WTC11 (cell line): ENCODE results near the gene ADAM8. TPM values are rescaled to one million over a fixed set of nuclear protein-coding genes. Genes with fewer than 3 reads are reported as not detected.
A peak's percentile ranks its signal among the peaks of the same experiment; 100 is the strongest.

Source experiments
- ATAC-seq: fragments of 200-7000 bp; cut with Tn5 transposase; 2 replicates; pipeline ENCODE4 v1.10.0; 2021; ENCODE audit warnings: mild to moderate bottlenecking, moderate library complexity
- CTCF ChIA-PET: fragments of 300-600 bp; sonication (Branson Sonifier 250); formaldehyde crosslinking; loops from one replicate; lab custom pipeline; 2021; ENCODE audit warnings: antibody characterized with exemption; lab: Charles Lee
- POLR2A ChIA-PET: fragments of 350-600 bp; sonication (Branson Sonifier 250); formaldehyde crosslinking; loops from one replicate; lab custom pipeline; 2021; ENCODE audit warnings: antibody characterized with exemption; lab: Charles Lee
- DNase-seq: peaks from one replicate; pipeline ENCODE4 v3.0.0; 2021; ENCODE audit warnings: low spot score
- H3K27ac Mint-ChIP-seq: 2 replicates; pipeline ENCODE4 v1.8.0; 2021; ENCODE audit warnings: mixed read lengths
- H3K27me3 Mint-ChIP-seq: 2 replicates; pipeline ENCODE4 v1.8.0; 2021; ENCODE audit warnings: low read depth, mild to moderate bottlenecking, moderate library complexity, mixed read lengths
- H3K36me3 Mint-ChIP-seq: 2 replicates; pipeline ENCODE4 v1.8.0; 2021; ENCODE audit warnings: mixed read lengths
- H3K4me1 Mint-ChIP-seq: 2 replicates; pipeline ENCODE4 v1.8.0; 2022; ENCODE audit warnings: mixed read lengths
- H3K4me3 Mint-ChIP-seq: 2 replicates; pipeline ENCODE4 v1.8.0; 2021; ENCODE audit warnings: mild to moderate bottlenecking, moderate library complexity, mixed read lengths
- H3K9me3 Mint-ChIP-seq: 2 replicates; pipeline ENCODE4 v1.8.0; 2021; ENCODE audit warnings: mixed read lengths
- ATF1 ChIP-seq: sonication (generic); formaldehyde crosslinking; IDR thresholded peaks from 2 replicates; pipeline ENCODE4 v1.8.1; 2023; ENCODE audit warnings: mild to moderate bottlenecking, moderate library complexity, missing genetic modification reagents
- E2F5 ChIP-seq: sonication (generic); formaldehyde crosslinking; IDR thresholded peaks from 2 replicates; pipeline ENCODE4 v1.8.1; 2022; ENCODE audit warnings: mild to moderate bottlenecking, moderate library complexity, missing genetic modification reagents
- ESRRA ChIP-seq: sonication (generic); formaldehyde crosslinking; IDR thresholded peaks from 2 replicates; pipeline ENCODE4 v1.8.1; 2022; ENCODE audit warnings: mild to moderate bottlenecking, missing genetic modification reagents, borderline replicate concordance
- FOXK1 ChIP-seq: sonication (generic); formaldehyde crosslinking; IDR thresholded peaks from 2 replicates; pipeline ENCODE4 v1.8.0; 2022; ENCODE audit warnings: mild to moderate bottlenecking, moderate library complexity, missing genetic modification reagents
- FOXP4 ChIP-seq: sonication (generic); formaldehyde crosslinking; IDR thresholded peaks from 2 replicates; pipeline ENCODE4 v1.8.0; 2022; ENCODE audit warnings: mild to moderate bottlenecking, missing genetic modification reagents
- GABPB1 ChIP-seq: sonication (generic); formaldehyde crosslinking; IDR thresholded peaks from 2 replicates; pipeline ENCODE4 v1.8.1; 2023; ENCODE audit warnings: mild to moderate bottlenecking, missing genetic modification reagents
- MYBL2 ChIP-seq: sonication (generic); formaldehyde crosslinking; IDR thresholded peaks from 2 replicates; pipeline ENCODE4 v1.8.1; 2023; ENCODE audit warnings: mild to moderate bottlenecking, moderate library complexity, missing genetic modification reagents
- NFATC4 ChIP-seq: fragments of 250-450 bp; sonication (Bioruptor Pico); IDR thresholded peaks from 2 replicates; pipeline ENCODE4 v1.9.0; 2021; ENCODE audit warnings: mild to moderate bottlenecking
- OVOL2 ChIP-seq: fragments of 250-450 bp; sonication (Bioruptor Pico); IDR thresholded peaks from 2 replicates; pipeline ENCODE4 v1.9.0; 2021; ENCODE audit warnings: mild to moderate bottlenecking, borderline replicate concordance
- PRRX2 ChIP-seq: fragments of 250-450 bp; sonication (Bioruptor Pico); IDR thresholded peaks from 2 replicates; pipeline ENCODE4 v1.8.0; 2021; ENCODE audit warnings: mild to moderate bottlenecking
- SMAD3 ChIP-seq: sonication (generic); formaldehyde crosslinking; IDR thresholded peaks from 2 replicates; pipeline ENCODE4 v1.8.0; 2022; ENCODE audit warnings: missing genetic modification reagents, mild to moderate bottlenecking, borderline replicate concordance
- SMAD4 ChIP-seq: sonication (generic); formaldehyde crosslinking; IDR thresholded peaks from 2 replicates; pipeline ENCODE4 v1.8.0; 2022; ENCODE audit warnings: mild to moderate bottlenecking, missing genetic modification reagents
- TEAD1 ChIP-seq: sonication (generic); formaldehyde crosslinking; IDR thresholded peaks from 2 replicates; pipeline ENCODE4 v1.8.0; 2022; ENCODE audit warnings: mild to moderate bottlenecking, missing genetic modification reagents
- USF1 ChIP-seq: sonication (generic); formaldehyde crosslinking; IDR thresholded peaks from 2 replicates; pipeline ENCODE4 v1.8.0; 2022; ENCODE audit warnings: mild to moderate bottlenecking, missing genetic modification reagents
- ZNF138 ChIP-seq: sonication (generic); formaldehyde crosslinking; conservative IDR thresholded peaks from 2 replicates; pipeline ENCODE4 v1.8.1; 2022; ENCODE audit warnings: mild to moderate bottlenecking, moderate library complexity, missing genetic modification reagents
- ZNF317 ChIP-seq: sonication (generic); formaldehyde crosslinking; IDR thresholded peaks from 2 replicates; pipeline ENCODE4 v1.8.1; 2023; ENCODE audit warnings: low read depth, mild to moderate bottlenecking, moderate library complexity, missing genetic modification reagents, borderline replicate concordance
- total RNA-seq: library from RNA; stranded (reverse); gene quantifications from 3 replicates; pipeline ENCODE4 v1.2.3, GENCODE V29; 2021
- TF ChIP-seq, protein P1 (sequence below): sonication (generic); formaldehyde crosslinking; IDR thresholded peaks from 2 replicates; pipeline ENCODE4 v1.8.0; 2022; ENCODE audit warnings: mild to moderate bottlenecking, missing genetic modification reagents
- TF ChIP-seq, protein P2 (sequence below): sonication (generic); formaldehyde crosslinking; IDR thresholded peaks from 2 replicates; pipeline ENCODE4 v1.8.1; 2023; ENCODE audit warnings: mild to moderate bottlenecking, missing genetic modification reagents, moderate library complexity
- TF ChIP-seq, protein P3 (sequence below): sonication (generic); formaldehyde crosslinking; IDR thresholded peaks from 2 replicates; pipeline ENCODE4 v1.8.0; 2022; ENCODE audit warnings: missing genetic modification reagents
- TF ChIP-seq, protein P4 (sequence below): sonication (generic); formaldehyde crosslinking; conservative IDR thresholded peaks from 2 replicates; pipeline ENCODE4 v1.8.1; 2022; ENCODE audit warnings: mild to moderate bottlenecking, missing genetic modification reagents
- TF ChIP-seq, protein P5 (sequence below): sonication (generic); formaldehyde crosslinking; IDR thresholded peaks from 2 replicates; pipeline ENCODE4 v1.8.1; 2023; ENCODE audit warnings: mild to moderate bottlenecking, moderate library complexity, missing genetic modification reagents

Gene ADAM8
- total RNA-seq, 1 experiment from 2014 or later = 7.2 TPM

DNA sequence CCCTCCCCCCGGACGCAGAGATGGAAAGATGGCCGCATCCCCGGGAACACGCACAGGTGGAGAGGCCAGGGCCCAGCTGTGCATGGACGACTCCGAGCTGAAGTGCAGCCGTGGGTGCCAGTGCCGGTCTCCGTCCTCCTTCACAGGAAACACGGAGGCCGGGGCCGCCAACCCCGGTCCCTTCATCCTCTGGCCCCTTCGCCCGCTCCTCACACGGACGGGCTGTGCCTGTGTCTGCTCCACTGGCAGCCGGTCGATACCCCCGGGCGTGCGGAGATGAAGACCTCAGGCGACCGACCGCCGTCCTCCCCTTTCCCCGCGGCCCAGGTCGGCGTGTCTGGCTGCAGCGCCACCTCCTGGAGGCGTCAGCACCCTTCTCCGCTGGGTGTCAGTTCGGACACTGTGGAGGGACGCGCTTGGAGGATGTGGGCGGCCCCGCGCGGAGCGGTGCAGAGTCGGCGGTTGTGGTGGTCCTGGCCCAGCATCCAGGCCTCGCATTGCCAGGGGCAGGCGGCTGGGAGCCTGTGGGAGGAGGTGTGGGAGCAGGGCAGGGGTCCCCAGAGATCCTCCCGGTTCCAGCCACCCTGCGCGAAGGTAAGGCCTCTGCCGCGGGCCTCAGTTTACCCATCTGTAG lies 41.9 kb upstream of the ADAM8 start (continued):
- TF ChIP-seq ZNF138 (CRISPR knock-in tag) (no peak), TEAD1 (CRISPR knock-in tag) (no peak), FOXK1 (CRISPR knock-in tag) (0 out of 2 replicates have a peak, but pooled peaks have one; percentile 41), FOXP4 (CRISPR knock-in tag) (0 out of 2 replicates have a peak, but pooled peaks have one; percentile 44), USF1 (CRISPR knock-in tag) (no peak), ZNF317 (CRISPR knock-in tag) (no peak), GABPB1 (CRISPR knock-in tag) (no peak; the same call in 1 of the 2 replicates), OVOL2 (CRISPR knock-in tag) (no peak), MYBL2 (CRISPR knock-in tag) (no peak), SMAD4 (CRISPR knock-in tag) (no peak), E2F5 (CRISPR knock-in tag) (no peak)
- TF ChIP-seq, protein P1, sequence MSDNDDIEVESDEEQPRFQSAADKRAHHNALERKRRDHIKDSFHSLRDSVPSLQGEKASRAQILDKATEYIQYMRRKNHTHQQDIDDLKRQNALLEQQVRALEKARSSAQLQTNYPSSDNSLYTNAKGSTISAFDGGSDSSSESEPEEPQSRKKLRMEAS (CRISPR knock-in tag) = peak; percentile 63; the same call in 1 of the 2 replicates
- TF ChIP-seq, protein P2, sequence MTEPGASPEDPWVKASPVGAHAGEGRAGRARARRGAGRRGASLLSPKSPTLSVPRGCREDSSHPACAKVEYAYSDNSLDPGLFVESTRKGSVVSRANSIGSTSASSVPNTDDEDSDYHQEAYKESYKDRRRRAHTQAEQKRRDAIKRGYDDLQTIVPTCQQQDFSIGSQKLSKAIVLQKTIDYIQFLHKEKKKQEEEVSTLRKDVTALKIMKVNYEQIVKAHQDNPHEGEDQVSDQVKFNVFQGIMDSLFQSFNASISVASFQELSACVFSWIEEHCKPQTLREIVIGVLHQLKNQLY (CRISPR knock-in tag) = no peak
- TF ChIP-seq, protein P3, sequence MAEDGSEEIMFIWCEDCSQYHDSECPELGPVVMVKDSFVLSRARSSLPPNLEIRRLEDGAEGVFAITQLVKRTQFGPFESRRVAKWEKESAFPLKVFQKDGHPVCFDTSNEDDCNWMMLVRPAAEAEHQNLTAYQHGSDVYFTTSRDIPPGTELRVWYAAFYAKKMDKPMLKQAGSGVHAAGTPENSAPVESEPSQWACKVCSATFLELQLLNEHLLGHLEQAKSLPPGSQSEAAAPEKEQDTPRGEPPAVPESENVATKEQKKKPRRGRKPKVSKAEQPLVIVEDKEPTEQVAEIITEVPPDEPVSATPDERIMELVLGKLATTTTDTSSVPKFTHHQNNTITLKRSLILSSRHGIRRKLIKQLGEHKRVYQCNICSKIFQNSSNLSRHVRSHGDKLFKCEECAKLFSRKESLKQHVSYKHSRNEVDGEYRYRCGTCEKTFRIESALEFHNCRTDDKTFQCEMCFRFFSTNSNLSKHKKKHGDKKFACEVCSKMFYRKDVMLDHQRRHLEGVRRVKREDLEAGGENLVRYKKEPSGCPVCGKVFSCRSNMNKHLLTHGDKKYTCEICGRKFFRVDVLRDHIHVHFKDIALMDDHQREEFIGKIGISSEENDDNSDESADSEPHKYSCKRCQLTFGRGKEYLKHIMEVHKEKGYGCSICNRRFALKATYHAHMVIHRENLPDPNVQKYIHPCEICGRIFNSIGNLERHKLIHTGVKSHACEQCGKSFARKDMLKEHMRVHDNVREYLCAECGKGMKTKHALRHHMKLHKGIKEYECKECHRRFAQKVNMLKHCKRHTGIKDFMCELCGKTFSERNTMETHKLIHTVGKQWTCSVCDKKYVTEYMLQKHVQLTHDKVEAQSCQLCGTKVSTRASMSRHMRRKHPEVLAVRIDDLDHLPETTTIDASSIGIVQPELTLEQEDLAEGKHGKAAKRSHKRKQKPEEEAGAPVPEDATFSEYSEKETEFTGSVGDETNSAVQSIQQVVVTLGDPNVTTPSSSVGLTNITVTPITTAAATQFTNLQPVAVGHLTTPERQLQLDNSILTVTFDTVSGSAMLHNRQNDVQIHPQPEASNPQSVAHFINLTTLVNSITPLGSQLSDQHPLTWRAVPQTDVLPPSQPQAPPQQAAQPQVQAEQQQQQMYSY (CRISPR knock-in tag) = 0 out of 2 replicates have a peak, but pooled peaks have one; percentile 2

DNA sequence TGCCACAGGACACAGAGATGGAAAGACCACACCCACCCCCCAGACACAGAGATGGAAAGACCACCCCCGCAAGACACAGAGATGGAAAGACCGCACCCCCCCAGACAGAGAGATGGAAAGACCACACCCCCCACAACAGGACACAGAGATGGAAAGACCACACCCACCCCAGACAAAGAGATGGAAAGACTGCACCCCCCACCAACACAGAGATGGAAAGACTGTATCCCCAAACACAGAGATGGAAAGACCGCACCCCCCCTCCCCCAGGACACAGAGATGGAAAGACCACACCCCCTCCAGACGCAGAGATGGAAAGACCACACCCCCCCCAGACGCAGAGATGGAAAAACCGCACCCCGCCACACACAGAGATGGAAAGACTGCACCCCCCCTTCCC lies 40.1 kb upstream of the ADAM8 start:
- DNase-seq (no peak), ATAC-seq (no peak)
- 0 out of 2 replicates have a peak, but pooled peaks cover 3% of the 10 kb centered on the region for H3K4me1 Mint-ChIP-seq
- H3K27me3 Mint-ChIP-seq = peaks cover 20% of the 10 kb centered on the region
- peaks cover 8% of the 10 kb centered on the region; the same call in 1 of the 2 replicates for H3K36me3 Mint-ChIP-seq
- CTCF ChIA-PET = interaction anchor here (1.1 kb wide), 1 partner anchor 13 kb away, joined by 3 read pairs; no protein-coding TSS in a partner anchor
- POLR2A ChIA-PET = no interaction called here
- H3K9me3 Mint-ChIP-seq = peaks cover 6% of the 10 kb centered on the region
- no peak overlapping the region for H3K4me3 Mint-ChIP-seq
- no peak overlapping the region for H3K27ac Mint-ChIP-seq
- TF ChIP-seq SMAD3 (CRISPR knock-in tag) = no peak
- no peak for TF ChIP-seq NFATC4 (CRISPR knock-in tag)
- TF ChIP-seq, protein P4, sequence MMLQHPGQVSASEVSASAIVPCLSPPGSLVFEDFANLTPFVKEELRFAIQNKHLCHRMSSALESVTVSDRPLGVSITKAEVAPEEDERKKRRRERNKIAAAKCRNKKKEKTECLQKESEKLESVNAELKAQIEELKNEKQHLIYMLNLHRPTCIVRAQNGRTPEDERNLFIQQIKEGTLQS = no peak
- TF ChIP-seq ATF1 (CRISPR knock-in tag) = no peak
- no peak for TF ChIP-seq ESRRA
- TF ChIP-seq, protein P3 (CRISPR knock-in tag) = no peak
- no peak for TF ChIP-seq PRRX2 (CRISPR knock-in tag)
- TF ChIP-seq, protein P5, sequence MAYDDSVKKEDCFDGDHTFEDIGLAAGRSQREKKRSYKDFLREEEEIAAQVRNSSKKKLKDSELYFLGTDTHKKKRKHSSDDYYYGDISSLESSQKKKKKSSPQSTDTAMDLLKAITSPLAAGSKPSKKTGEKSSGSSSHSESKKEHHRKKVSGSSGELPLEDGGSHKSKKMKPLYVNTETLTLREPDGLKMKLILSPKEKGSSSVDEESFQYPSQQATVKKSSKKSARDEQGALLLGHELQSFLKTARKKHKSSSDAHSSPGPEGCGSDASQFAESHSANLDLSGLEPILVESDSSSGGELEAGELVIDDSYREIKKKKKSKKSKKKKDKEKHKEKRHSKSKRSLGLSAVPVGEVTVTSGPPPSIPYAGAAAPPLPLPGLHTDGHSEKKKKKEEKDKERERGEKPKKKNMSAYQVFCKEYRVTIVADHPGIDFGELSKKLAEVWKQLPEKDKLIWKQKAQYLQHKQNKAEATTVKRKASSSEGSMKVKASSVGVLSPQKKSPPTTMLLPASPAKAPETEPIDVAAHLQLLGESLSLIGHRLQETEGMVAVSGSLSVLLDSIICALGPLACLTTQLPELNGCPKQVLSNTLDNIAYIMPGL = no peak
